Left lung (tissue), 10 donors: ENCODE measurements around the gene DLGAP1. TPM values are rescaled to one million over a fixed set of nuclear protein-coding genes. Genes with fewer than 3 reads are reported as not detected.

Experiments used
- ATAC-seq: fragments of 200-7000 bp; cut with Tn5 transposase; one replicate; pipeline ENCODE4 v1.9.1; 2020; ENCODE audit warnings: moderate library complexity
- DNase-seq, 4 donors: peaks; one replicate each; pipeline ENCODE4 v3.0.0-alpha.2; 2013 to 2020
- H3K27ac ChIP-seq, 2 donors: fragments of 200-600 bp; sonication (generic) in 1 of 2; one replicate each; pipeline versions ENCODE4 v1.5.0 to v1.8.0; 2020 to 2021
- H3K27me3 ChIP-seq, 2 donors: fragments of 200-600 bp; sonication (generic) in 1 of 2; one replicate each; pipeline versions ENCODE4 v1.5.0 to v1.8.0; 2020 to 2021
- H3K36me3 ChIP-seq, 2 donors: fragments of 200-600 bp; sonication (generic) in 1 of 2; one replicate each; pipeline versions ENCODE4 v1.5.0 to v1.8.0; 2020 to 2021
- H3K4me1 ChIP-seq, 2 donors: fragments of 200-600 bp; one replicate each; pipeline ENCODE4 v1.8.0; 2021
- H3K4me3 ChIP-seq, 2 donors: fragments of 200-600 bp; sonication (generic) in 1 of 2; one replicate each; pipeline versions ENCODE4 v1.5.0 to v1.8.0; 2020 to 2021; ENCODE audit warnings: mild to moderate bottlenecking in 1 of 2
- H3K9me3 ChIP-seq, 2 donors: fragments of 200-600 bp; sonication (generic) in 1 of 2; one replicate each; pipeline versions ENCODE4 v1.5.0 to v1.8.0; 2020 to 2021
- CTCF ChIP-seq, 2 donors: fragments of 200-600 bp; sonication (generic) in 1 of 2; IDR thresholded peaks; one replicate each; pipeline versions ENCODE4 v1.5.0 to v1.8.0; 2021; ENCODE audit warnings: antibody characterized with exemption in 2 of 2
- intact Hi-C, 2 donors: fragments of 100-400 bp; cut with DNase I; formaldehyde crosslinking; loops; one replicate each; pipeline versions ENCODE4 v1.11.2 to v1.14.2; 2022
- polyA plus RNA-seq, 6 donors: library from polyadenylated mRNA; unstranded; fragments of 120-200 nt; gene quantifications; one replicate each; pipeline ENCODE4 v1.2.1, GENCODE V29; 2013; ENCODE audit not compliant: insufficient read length in 6 of 6
- total RNA-seq, 2 donors: library from RNA; stranded (reverse); fragmentation: NEBNext Ultra II Directional; extraction: Animal tissue kit (Norgen Biotek cat#: 25700); gene quantifications; one replicate each; pipeline ENCODE4 v1.2.1, GENCODE V29; 2021
- donor health status: DM: no; HTN: yes; CAD: no.
- donor health status: DM: no; HTN: no; CAD: no.

DLGAP1 gene
- total and polyA plus RNA-seq, 8 donors: 1.6 to 4.0 (median 2.1) TPM

- Histone ChIP-seq H3K27ac (no peak overlapping the region), H3K27me3 (no peaks in the 10 kb centered on the region), H3K4me1 (no peaks in the 10 kb centered on the region), H3K36me3 (no peaks in the 10 kb centered on the region), H3K9me3 (no peaks in the 10 kb centered on the region), H3K4me3 (no peak overlapping the region)
- intact Hi-C loops: no loop called here
- DNase-seq (no peak), ATAC-seq (no peak)
- no peak for TF ChIP-seq CTCF (IDR thresholded peaks at IDR 0.05)
Observed at GRCh38 chr18:3798032-3798431, 657.1 kb downstream of the DLGAP1 start.

- H3K9me3 ChIP-seq: no peaks in the 10 kb centered on the region
- no peak overlapping the region for H3K4me3 ChIP-seq
- ATAC-seq: no peak
- H3K36me3 ChIP-seq: no peaks in the 10 kb centered on the region
- no peaks in the 10 kb centered on the region for H3K4me1 ChIP-seq
- H3K27ac ChIP-seq: no peak overlapping the region
- intact Hi-C loops: no loop called here
- no peaks in the 10 kb centered on the region for H3K27me3 ChIP-seq
- TF ChIP-seq CTCF (IDR thresholded peaks at IDR 0.05): no peak
- no peak for DNase-seq
Observed at GRCh38 chr18:3796434-3796833, 658.7 kb downstream of the DLGAP1 start.

- Histone ChIP-seq H3K4me3 (no peak overlapping the region), H3K27ac (no peak overlapping the region), H3K9me3 (no peaks in the 10 kb centered on the region), H3K4me1 (no peaks in the 10 kb centered on the region), H3K36me3 (no peaks in the 10 kb centered on the region), H3K27me3 (no peaks in the 10 kb centered on the region)
- intact Hi-C loops: no loop called here
- peak; percentile 28 for ATAC-seq
- no peak for TF ChIP-seq CTCF (IDR thresholded peaks at IDR 0.05)
- no peak for DNase-seq
Observed at GRCh38 chr18:3794537-3795348, 660.4 kb downstream of the DLGAP1 start.

GRCh38 chr18:3793545-3793944, 661.6 kb downstream of the DLGAP1 start:
- H3K27me3 ChIP-seq: no peaks in the 10 kb centered on the region
- no peaks in the 10 kb centered on the region for H3K4me1 ChIP-seq
- no peak for DNase-seq
- intact Hi-C loops: no loop called here
- no peak for TF ChIP-seq CTCF (IDR thresholded peaks at IDR 0.05)
- H3K9me3 ChIP-seq: no peaks in the 10 kb centered on the region
- ATAC-seq: no peak
- no peaks in the 10 kb centered on the region for H3K36me3 ChIP-seq
- H3K27ac ChIP-seq: no peak overlapping the region
- H3K4me3 ChIP-seq: no peak overlapping the region

GRCh38 chr18:3793111-3793510, 662.0 kb downstream of the DLGAP1 start:
- DNase-seq: no peak
- Histone ChIP-seq H3K4me3 (no peak overlapping the region), H3K4me1 (no peaks in the 10 kb centered on the region), H3K27me3 (no peaks in the 10 kb centered on the region), H3K36me3 (no peaks in the 10 kb centered on the region), H3K27ac (no peak overlapping the region), H3K9me3 (no peaks in the 10 kb centered on the region)
- ATAC-seq: no peak
- intact Hi-C loops: no loop called here
- no peak for TF ChIP-seq CTCF (IDR thresholded peaks at IDR 0.05)
